Gastrocnemius medialis (tissue), 4 donors: Measurements from ENCODE around the gene FJX1. TPM values are rescaled to one million over a fixed set of nuclear protein-coding genes. Genes with fewer than 3 reads are reported as not detected.

Experiments
- ATAC-seq, 2 donors: fragments of 150-250 bp; one replicate each; pipeline ENCODE4 v1.9.1; 2016
- DNase-seq, 2 donors: peaks; one replicate each; pipeline ENCODE4 v3.0.0-alpha.2; 2019
- H3K27ac ChIP-seq, 4 donors: fragments of 200-600 bp; sonication (generic); 1 replicate in 1 of 4; 2 replicates in 3 of 4; pipeline ENCODE4 v1.5.1; 2016 to 2018; ENCODE audit warnings: mild to moderate bottlenecking in 2 of 4, moderate library complexity in 1 of 4
- H3K27me3 ChIP-seq, 3 donors: fragments of 200-600 bp; sonication (generic) in 2 of 3; 1 replicate in 1 of 3; 2 replicates in 2 of 3; pipeline versions ENCODE4 v1.5.1 to v1.6.0; 2016 to 2019; ENCODE audit warnings: mild to moderate bottlenecking in 1 of 3, moderate library complexity in 1 of 3
- H3K36me3 ChIP-seq, 2 donors: fragments of 200-600 bp; sonication (generic) in 1 of 2; one replicate each; pipeline ENCODE4 v1.5.1; 2017 to 2018
- H3K4me1 ChIP-seq, 2 donors: fragments of 200-600 bp; sonication (generic) in 1 of 2; one replicate each; pipeline ENCODE4 v1.5.1; 2016 to 2017; ENCODE audit warnings: mild to moderate bottlenecking in 2 of 2
- H3K4me3 ChIP-seq, 4 donors: fragments of 200-600 bp; sonication (generic) in 3 of 4; 1 replicate in 1 of 4; 2 replicates in 3 of 4; pipeline ENCODE4 v1.5.1; 2016 to 2019; ENCODE audit warnings: mild to moderate bottlenecking in 2 of 4
- H3K9me3 ChIP-seq, 3 donors: fragments of 200-600 bp; sonication (generic) in 2 of 3; 1 replicate in 1 of 3; 2 replicates in 2 of 3; pipeline ENCODE4 v1.5.1; 2016 to 2019
- POLR2A ChIP-seq, 2 donors: fragments of 450-650 bp; IDR thresholded peaks; one replicate each; pipeline ENCODE4 v1.6.1; 2017; ENCODE audit warnings: antibody characterized with exemption in 2 of 2, mild to moderate bottlenecking in 2 of 2, moderate library complexity in 2 of 2
- in situ Hi-C, 4 donors: fragments of 200-750 bp; cut with MboI; loops; one replicate each; pipeline versions ENCODE4 v1.15.0 to v1.8.0; 2017; ENCODE audit warnings: low sequenced_read_pairs in 4 of 4
- intact Hi-C: fragments of 100-400 bp; cut with DNase I; formaldehyde crosslinking; loops from one replicate; pipeline ENCODE4 v1.15.1; 2023; ENCODE audit warnings: low total_unique reads
- total RNA-seq, 4 donors: library from RNA; depleted of rRNA; stranded (reverse); fragments of >200 nt; gene quantifications; one replicate each; pipeline versions ENCODE4 v1.1.0 to v1.2.3, GENCODE V29; 2016
- TF ChIP-seq, protein P1 (sequence below), 5 experiments: fragments of 450-650 bp in 3 of 5; fragments of 200-600 bp in 2 of 5; sonication (generic) in 2 of 5; IDR thresholded peaks in 4 of 5; conservative IDR thresholded peaks in 1 of 5; 1 replicate in 4 of 5; 2 replicates in 1 of 5; pipeline ENCODE4 v1.5.1; 2016 to 2019; ENCODE audit warnings: antibody characterized with exemption in 5 of 5, mild to moderate bottlenecking in 3 of 5, moderate library complexity in 3 of 5

The FJX1 gene
- total RNA-seq, 4 donors from 2014 or later = 1.5 to 10.8 (median 2.0) TPM

DNA sequence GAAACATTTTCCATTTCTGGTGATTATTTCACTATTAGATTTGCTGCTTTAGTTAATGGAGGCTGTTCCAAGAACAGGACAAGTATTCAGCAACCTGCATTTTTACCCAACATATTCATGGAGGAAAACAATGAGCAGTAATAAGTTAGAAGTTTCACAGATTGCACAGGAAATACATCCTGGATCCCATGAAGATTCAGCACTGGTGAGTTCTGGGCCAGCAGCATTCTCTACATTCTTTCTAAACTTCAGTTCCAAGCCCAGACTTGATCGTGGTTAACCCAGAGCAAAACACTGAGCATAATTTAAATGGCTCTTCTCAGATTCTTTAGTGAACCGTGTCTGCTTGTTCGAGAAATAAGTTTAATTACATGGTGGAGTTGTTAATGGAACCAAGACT lies 3.8 kb downstream of the FJX1 start:
- peaks cover 9 to 22% of the 10 kb centered on the region in 2 donors for H3K4me1 ChIP-seq
- in situ Hi-C loops (loop anchor here in 3 of 4 donors (25.0 kb wide), 2 partner anchors 515 to 865 kb away; no protein-coding TSS in a partner anchor), intact Hi-C loops (no loop called here)
- H3K4me3 ChIP-seq = no peak overlapping the region
- TF ChIP-seq, protein P1, sequence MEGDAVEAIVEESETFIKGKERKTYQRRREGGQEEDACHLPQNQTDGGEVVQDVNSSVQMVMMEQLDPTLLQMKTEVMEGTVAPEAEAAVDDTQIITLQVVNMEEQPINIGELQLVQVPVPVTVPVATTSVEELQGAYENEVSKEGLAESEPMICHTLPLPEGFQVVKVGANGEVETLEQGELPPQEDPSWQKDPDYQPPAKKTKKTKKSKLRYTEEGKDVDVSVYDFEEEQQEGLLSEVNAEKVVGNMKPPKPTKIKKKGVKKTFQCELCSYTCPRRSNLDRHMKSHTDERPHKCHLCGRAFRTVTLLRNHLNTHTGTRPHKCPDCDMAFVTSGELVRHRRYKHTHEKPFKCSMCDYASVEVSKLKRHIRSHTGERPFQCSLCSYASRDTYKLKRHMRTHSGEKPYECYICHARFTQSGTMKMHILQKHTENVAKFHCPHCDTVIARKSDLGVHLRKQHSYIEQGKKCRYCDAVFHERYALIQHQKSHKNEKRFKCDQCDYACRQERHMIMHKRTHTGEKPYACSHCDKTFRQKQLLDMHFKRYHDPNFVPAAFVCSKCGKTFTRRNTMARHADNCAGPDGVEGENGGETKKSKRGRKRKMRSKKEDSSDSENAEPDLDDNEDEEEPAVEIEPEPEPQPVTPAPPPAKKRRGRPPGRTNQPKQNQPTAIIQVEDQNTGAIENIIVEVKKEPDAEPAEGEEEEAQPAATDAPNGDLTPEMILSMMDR (IDR thresholded peaks at IDR 0.05 in 4 of 5, conservative IDR thresholded peaks at IDR 0.05 in 1 of 5) = no peak
- no peak for TF ChIP-seq POLR2A (IDR thresholded peaks at IDR 0.05)
- ATAC-seq = no peak
- H3K27me3 ChIP-seq = peaks cover 0 to 7% (median 2%) of the 10 kb centered on the region in 3 donors
- H3K36me3 ChIP-seq = no peaks in the 10 kb centered on the region
- no peak for DNase-seq
- H3K9me3 ChIP-seq = no peaks in the 10 kb centered on the region
- no peak overlapping the region for H3K27ac ChIP-seq

DNA sequence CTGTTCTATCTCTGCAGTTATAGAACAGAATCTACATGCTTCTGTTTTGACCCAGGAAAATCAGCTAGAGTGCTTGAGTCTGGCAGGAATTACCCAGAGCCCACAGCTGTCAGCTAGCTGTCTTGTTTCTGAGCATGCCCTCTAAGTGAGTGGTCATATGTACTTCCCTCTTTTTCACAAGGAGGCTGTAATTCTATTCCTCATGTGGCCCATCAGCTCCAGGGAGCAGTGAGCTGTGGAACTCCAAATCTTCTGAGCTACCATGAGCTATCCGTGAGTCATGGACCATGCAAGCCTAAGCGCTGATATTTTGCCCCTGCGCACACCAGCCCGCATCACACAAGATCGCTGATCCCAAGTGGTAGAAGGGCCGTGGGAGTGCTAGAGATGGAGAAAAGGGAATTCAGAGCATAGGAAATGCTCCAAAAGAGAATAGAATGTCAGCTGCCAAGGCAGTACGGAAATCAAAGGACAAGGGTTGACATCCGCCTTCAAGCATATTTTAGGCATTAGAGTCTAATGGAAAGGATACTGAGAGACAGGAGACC lies 5.4 kb downstream of the FJX1 start:
- Histone ChIP-seq H3K4me1 (peaks cover 9 to 16% of the 10 kb centered on the region in 2 donors), H3K27ac (no peak overlapping the region), H3K9me3 (no peaks in the 10 kb centered on the region), H3K27me3 (peaks cover 0 to 7% (median 6%) of the 10 kb centered on the region in 3 donors), H3K4me3 (no peak overlapping the region), H3K36me3 (no peaks in the 10 kb centered on the region)
- intact Hi-C loops (no loop called here), in situ Hi-C loops (loop anchor here in 3 of 4 donors (25.0 kb wide), 2 partner anchors 514 to 864 kb away; no protein-coding TSS in a partner anchor)
- DNase-seq = no peak
- TF ChIP-seq POLR2A (IDR thresholded peaks at IDR 0.05) = no peak
- TF ChIP-seq, protein P1 (IDR thresholded peaks at IDR 0.05 in 4 of 5, conservative IDR thresholded peaks at IDR 0.05 in 1 of 5) = no peak
- ATAC-seq = no peak

DNA sequence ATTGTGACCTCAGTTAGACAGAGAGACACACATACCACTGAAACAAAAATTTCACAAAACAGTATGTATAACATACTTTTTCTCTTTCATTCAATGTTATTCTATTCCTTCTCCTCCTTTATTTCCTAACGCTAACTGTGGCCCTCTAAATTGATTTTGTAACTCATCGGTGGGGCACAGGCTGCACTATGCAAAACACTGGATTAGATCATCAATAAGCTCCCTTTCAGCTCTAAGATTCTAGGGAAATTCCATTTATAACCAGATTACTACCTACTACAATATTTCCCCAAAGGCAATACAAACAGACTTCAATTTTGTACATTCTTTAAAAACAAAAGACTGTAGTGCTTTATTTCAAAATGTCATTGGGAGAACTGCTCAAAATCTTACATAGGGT lies 6.1 kb downstream of the FJX1 start:
- no peak for ATAC-seq
- in situ Hi-C loops = loop anchor here in 3 of 4 donors (25.0 kb wide), 2 partner anchors 513 to 863 kb away; no protein-coding TSS in a partner anchor

DNA sequence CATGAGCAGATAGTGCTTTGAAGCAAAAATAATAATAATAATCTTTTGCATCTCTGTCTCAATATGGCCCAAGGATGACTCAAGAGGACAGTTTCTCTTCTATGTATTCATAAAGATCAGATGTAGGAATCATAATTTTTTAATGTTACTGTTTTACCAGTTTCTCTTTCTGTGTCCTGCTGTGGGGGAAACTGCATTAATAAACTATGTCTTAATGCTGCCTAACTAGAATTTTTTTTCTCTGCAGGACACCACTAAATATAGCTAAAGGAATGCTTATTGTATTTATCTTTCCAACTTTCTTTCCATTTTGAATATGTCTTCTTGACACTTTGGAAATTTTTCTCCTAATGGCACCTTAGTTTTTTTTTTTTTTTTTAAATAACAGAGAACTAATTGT lies 6.5 kb downstream of the FJX1 start:
- H3K4me1 ChIP-seq = peaks cover 7% of the 10 kb centered on the region in 2 donors
- intact Hi-C loops = no loop called here
- DNase-seq (no peak), ATAC-seq (no peak)
- H3K27me3 ChIP-seq = peaks cover 0 to 7% (median 6%) of the 10 kb centered on the region in 3 donors
- H3K4me3 ChIP-seq = no peak overlapping the region
- in situ Hi-C loops = loop anchor here in 3 of 4 donors (25.0 kb wide), 2 partner anchors 513 to 863 kb away; no protein-coding TSS in a partner anchor
- H3K27ac ChIP-seq = no peak overlapping the region
- no peaks in the 10 kb centered on the region for H3K9me3 ChIP-seq
- H3K36me3 ChIP-seq = no peaks in the 10 kb centered on the region
- TF ChIP-seq, protein P1 (IDR thresholded peaks at IDR 0.05 in 4 of 5, conservative IDR thresholded peaks at IDR 0.05 in 1 of 5) = no peak
- no peak for TF ChIP-seq POLR2A (IDR thresholded peaks at IDR 0.05)

More for the DNA sequence above, 6.1 kb downstream of the FJX1 start:
- H3K27me3 ChIP-seq = peaks cover 0 to 7% (median 6%) of the 10 kb centered on the region in 3 donors
- peaks cover 9 to 11% of the 10 kb centered on the region in 2 donors for H3K4me1 ChIP-seq
- no peak for TF ChIP-seq POLR2A (IDR thresholded peaks at IDR 0.05)
- TF ChIP-seq, protein P1 (IDR thresholded peaks at IDR 0.05 in 4 of 5, conservative IDR thresholded peaks at IDR 0.05 in 1 of 5) = no peak
- no peaks in the 10 kb centered on the region for H3K9me3 ChIP-seq
- no peaks in the 10 kb centered on the region for H3K36me3 ChIP-seq
- no peak for DNase-seq
- intact Hi-C loops = no loop called here
- H3K4me3 ChIP-seq = no peak overlapping the region
- H3K27ac ChIP-seq = no peak overlapping the region
